G401 (cell line): ENCODE measurements around the gene FAM171A1. TPM values are rescaled to one million over a fixed set of nuclear protein-coding genes. Genes with fewer than 3 reads are reported as not detected.
"Not testable (repeated sequence)": the region's sequence is repeated elsewhere in the genome, so short reads cannot be mapped to it uniquely, and the experiment has no call there.

Experiments used
- DNase-seq: peaks from one replicate; pipeline ENCODE4 v3.0.0-alpha.2; 2015; ENCODE audit warnings: low spot score
- in situ Hi-C: cut with HindIII; loops from 2 replicates; pipeline ENCODE4 v1.10.0; 2016; ENCODE audit warnings: low sequenced_read_pairs, mixed read lengths
- total RNA-seq: library from RNA; depleted of rRNA; stranded (reverse); fragments of >200 nt; shearing (Covaris generic); gene quantifications from 2 replicates; pipeline ENCODE4 v1.2.3, GENCODE V29; 2014

Gene FAM171A1
- total RNA-seq, 1 experiment from 2014 or later = 2.6 TPM

- DNase-seq = no peak
- in situ Hi-C loops = no loop called here
Observed at GRCh38 chr10:15305161-15305560, 65.9 kb downstream of the FAM171A1 start.

DNA sequence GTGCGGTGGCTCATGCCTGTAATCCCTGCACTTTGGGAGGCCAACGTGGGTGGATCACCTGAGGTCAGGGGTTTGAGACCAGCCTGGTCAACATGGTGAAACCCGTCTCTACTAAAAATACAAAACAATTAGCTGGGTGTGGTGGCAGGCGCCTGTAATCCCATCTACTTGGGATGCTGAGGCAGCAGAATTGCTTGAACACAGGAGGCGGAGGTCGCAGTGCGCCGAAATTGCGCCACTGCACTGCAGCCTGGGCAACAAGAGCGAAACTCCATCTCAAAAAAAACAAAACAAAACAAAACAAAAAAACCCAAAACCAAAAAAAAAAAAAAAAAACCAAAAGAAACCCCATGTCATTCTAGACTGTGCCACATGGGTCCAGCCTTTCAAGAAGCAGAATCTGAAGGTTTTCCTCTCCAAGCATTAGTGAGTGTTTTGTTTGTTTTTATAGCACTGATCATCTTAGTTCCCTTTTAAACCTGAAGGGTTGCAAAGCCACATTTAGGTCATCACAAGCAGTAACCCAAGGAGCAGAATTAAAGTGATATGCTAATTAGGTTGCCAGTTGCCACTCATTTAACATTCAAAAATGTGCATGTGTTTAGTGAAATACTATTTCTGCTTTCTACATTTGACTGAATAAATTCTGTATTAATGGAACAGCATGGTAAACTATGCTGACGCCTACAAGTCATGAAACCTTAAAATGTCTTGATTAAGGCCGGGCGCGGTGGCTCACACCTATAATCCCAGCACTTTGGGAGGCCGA lies 68.7 kb downstream of the FAM171A1 start:
- in situ Hi-C loops, DNase-seq: not testable (repeated sequence)

- in situ Hi-C loops = no loop called here
- DNase-seq = no peak
Observed at GRCh38 chr10:15300697-15301096, 70.4 kb downstream of the FAM171A1 start.

DNA sequence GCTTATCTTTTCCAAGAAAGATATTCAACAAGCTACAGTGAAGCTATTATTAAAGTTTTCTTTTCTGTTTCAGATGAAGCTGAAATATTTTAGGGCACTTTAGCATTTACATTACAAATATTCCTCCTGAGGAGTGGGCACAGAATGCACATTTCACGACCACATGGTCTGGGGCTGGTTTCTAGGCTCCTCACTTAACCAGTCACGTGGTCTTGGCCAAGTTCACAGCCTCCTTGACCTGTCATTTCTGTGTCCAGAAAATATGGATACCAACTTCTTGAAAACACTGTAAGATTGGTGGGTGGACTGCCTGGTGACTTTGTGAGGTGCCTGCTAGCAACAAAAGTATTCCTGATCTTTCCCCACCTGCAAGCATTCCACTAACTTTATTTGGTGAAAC lies 70.9 kb downstream of the FAM171A1 start:
- DNase-seq = no peak
- in situ Hi-C loops = no loop called here

DNA sequence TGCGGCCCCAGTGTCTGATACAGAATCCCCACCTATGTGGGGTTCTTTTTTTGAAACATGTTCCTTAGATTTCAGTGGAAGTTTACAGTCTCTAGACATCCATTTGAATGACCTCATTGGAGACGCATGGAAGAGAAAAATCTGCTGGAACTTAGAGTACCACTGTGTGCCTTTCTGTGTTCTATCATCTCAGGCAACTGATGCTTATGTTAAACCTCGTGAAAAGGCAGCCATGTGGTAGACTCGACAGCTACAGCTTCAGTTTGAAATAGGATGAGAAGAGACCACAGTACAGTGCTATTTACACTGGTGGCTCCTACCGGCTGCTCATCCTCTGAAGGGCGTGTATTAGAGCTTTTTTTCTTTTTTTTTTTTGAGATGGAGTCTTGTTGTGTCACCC lies 74.4 kb downstream of the FAM171A1 start:
- DNase-seq = no peak
- in situ Hi-C loops = no loop called here

- in situ Hi-C loops = no loop called here
- no peak for DNase-seq
Observed at GRCh38 chr10:15295537-15296325, 75.4 kb downstream of the FAM171A1 start.

DNA sequence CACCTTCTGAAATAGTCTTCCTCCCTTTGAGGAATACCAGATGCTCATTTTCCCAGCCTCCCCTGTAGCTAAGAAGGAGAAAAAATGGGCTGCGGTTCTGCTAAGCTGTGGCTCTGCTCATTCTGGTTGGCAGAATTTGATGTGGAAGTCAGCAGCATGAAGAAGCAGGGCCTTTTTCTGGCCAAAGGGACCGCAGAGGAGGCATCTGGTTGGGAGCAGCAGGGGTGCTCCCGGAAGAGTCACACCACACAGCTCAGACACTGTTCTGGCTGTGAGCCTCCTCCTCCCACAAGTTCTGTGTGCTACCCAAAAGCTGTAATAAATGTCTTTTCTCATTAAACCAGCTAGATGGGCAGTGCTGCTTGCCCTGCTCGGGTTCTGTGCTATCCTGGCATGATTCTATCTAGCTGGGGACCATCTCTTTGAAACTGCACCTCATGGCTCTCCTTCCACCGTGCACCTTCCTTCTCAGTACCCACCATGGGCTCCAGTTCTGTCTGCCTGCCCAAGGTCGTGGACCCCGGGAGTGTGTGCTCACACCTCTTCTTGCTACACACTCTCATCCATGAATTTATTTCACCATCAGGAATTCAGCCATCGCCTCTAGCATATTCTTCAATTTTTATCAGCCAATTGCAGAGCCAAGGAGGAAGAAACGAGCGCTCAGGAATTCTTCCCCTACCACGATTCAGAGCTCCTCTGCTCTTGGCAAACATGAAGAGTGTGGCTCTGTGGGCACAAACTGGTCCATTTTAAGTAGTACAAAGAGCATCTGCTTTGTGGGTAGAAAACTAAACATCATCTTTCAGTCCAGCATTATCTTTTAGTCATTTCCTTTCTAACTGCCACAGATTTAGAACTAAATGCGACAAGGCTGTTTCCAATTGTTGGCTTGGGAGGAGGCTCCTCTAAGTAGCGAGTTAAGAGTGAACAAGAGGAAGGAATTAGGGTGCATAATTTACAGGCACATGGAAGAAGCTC lies 76.9 kb downstream of the FAM171A1 start:
- in situ Hi-C loops = no loop called here
- peak; percentile 82 for DNase-seq

DNA sequence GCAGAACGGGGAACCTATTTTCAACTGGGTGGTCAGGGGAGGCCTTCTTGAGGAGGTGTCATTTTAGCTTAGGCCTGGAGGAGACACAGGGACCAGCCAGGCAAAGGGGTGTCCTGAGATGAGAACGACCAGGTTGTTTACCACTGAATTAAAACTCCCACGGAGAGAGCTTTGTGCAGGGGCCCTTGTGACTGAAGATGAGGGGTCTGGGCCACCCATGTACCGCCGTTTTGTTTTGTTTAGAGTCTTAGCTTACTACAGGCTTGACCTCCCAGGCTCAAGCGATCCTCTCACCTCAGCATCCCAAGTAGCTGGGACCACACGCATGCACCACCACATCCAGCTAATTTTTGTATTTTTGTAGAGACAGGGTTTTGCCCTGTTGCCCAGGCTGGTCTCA lies 80.4 kb downstream of the FAM171A1 start:
- DNase-seq = no peak
- in situ Hi-C loops = no loop called here

DNA sequence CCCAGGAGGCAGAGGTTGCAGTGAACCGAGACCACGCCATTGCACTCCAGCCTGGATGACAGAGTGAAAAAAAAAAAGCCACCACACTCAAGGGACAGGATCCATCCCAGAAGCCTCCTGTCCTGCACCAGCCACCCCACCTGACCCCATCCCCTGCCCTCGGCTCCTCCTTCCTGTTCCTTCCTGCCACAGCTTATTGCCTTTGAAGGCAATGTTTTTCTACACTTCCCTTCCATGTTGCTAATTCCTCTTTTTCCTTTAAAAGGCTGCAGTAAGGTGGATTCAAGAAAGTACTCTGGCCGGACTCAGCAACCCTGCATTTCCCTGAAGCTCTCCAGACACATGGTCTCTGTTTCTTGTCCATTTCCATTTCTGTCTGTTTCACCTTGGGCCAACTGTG lies 80.9 kb downstream of the FAM171A1 start:
- no peak for DNase-seq
- in situ Hi-C loops = no loop called here

DNA sequence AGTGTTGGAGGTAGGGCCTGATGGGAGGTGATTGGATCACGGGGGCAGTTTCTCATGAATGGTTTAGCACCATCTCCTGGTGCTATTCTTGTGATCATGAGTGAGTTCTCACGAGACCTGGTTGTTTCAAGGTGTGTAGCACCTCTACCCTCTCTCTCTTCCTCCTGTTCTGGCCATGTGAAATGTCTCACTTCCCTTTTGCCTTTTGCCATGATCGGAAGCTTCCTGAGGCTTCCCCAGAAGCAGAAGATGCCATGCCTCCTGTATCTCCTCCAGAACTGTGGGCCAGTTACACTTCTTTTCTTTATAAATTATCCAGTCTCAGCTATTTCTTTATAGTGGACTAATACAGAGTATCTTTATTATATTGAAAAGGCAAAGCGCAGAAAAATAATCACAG lies 90.1 kb downstream of the FAM171A1 start:
- in situ Hi-C loops = no loop called here
- DNase-seq = no peak

GRCh38 chr10:15280462-15280861 lies 90.6 kb downstream of the FAM171A1 start:
- no peak for DNase-seq
- in situ Hi-C loops = no loop called here

- in situ Hi-C loops = no loop called here
- DNase-seq = no peak
Observed at GRCh38 chr10:15279236-15279635, 91.9 kb downstream of the FAM171A1 start.

DNA sequence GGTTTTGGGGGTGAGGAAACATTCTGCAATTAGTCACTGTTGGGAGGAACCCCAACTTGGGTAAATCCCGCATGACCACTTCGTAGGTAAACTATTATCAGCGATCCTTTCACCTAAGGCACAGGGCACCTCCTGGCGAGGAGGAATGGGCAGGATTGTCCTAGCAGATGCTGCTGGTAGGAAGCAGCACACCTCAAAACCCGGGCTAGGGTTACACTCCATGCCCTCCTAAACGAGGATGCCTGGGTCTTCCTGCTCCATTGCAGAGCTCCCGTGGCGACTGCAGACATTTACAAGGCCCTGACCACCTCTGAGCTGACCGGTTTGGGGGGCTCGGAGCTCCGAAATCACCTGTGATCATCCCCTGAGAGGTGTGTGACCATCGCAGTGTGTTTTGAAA lies 92.3 kb downstream of the FAM171A1 start:
- no peak for DNase-seq
- in situ Hi-C loops = no loop called here

- in situ Hi-C loops = not testable (repeated sequence)
Observed at GRCh38 chr10:15276039-15276438, 95.0 kb downstream of the FAM171A1 start.

GRCh38 chr10:15269838-15270237 lies 101.3 kb downstream of the FAM171A1 start:
- DNase-seq, in situ Hi-C loops: not testable (repeated sequence)

More at GRCh38 chr10:15276039-15276438, 95.0 kb downstream of the FAM171A1 start:
- DNase-seq = not testable (repeated sequence)

- no peak for DNase-seq
Observed at GRCh38 chr10:15267496-15267895, 103.6 kb downstream of the FAM171A1 start.

GRCh38 chr10:15266117-15266516 lies 105.0 kb downstream of the FAM171A1 start:
- no peak for DNase-seq
- in situ Hi-C loops = no loop called here

More at GRCh38 chr10:15267496-15267895, 103.6 kb downstream of the FAM171A1 start:
- in situ Hi-C loops = no loop called here

DNA sequence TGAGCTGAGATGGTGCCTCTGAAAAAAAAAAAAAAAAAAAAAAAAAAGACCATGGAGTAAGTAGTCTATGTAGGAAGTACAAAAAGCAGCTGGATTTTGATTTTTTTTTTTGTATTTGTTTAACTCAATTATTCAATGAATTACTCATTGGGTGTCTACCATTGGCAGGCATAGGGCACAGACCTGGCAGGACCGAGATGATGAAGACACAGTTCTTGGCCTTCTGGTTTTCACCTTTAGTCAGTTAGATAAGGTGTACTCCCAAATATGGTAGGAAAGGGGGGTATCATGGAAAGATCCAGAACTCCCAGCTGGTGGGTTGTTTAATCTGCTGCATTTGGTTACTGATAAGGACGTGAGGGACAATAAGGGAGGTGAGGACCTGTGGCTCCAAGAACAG lies 105.5 kb downstream of the FAM171A1 start:
- in situ Hi-C loops = no loop called here
- DNase-seq = no peak

- DNase-seq = no peak
Observed at GRCh38 chr10:15265056-15265455, 106.0 kb downstream of the FAM171A1 start.

More at GRCh38 chr10:15265056-15265455, 106.0 kb downstream of the FAM171A1 start:
- in situ Hi-C loops = no loop called here
